Mesothelial cell of epicardium (in vitro differentiated cells): ENCODE data around the gene MAP3K19. TPM values are rescaled to one million over a fixed set of nuclear protein-coding genes. Genes with fewer than 3 reads are reported as not detected.
"Not testable (repeated sequence)": the region's sequence is repeated elsewhere in the genome, so short reads cannot be mapped to it uniquely, and the experiment has no call there.

Experiments used
- DNase-seq, 2 experiments: peaks; one replicate each; pipeline ENCODE4 v3.0.0; 2021; ENCODE audit warnings: low spot score in 2 of 2; ENCODE audit not compliant: unreplicated experiment in 2 of 2
- H3K27ac Mint-ChIP-seq: 2 replicates; pipeline ENCODE4 v1.8.0; 2021; ENCODE audit warnings: mixed read lengths
- H3K27me3 Mint-ChIP-seq: 2 replicates; pipeline ENCODE4 v1.8.0; 2021; ENCODE audit warnings: low read depth, mixed read lengths
- H3K36me3 Mint-ChIP-seq: 2 replicates; pipeline ENCODE4 v1.8.0; 2021; ENCODE audit warnings: mixed read lengths
- H3K4me1 Mint-ChIP-seq: 2 replicates; pipeline ENCODE4 v1.8.0; 2021; ENCODE audit warnings: mixed read lengths
- H3K4me3 Mint-ChIP-seq: 2 replicates; pipeline ENCODE4 v1.8.0; 2021; ENCODE audit warnings: mild to moderate bottlenecking, moderate library complexity, mixed read lengths
- H3K9me3 Mint-ChIP-seq: 2 replicates; pipeline ENCODE4 v1.8.0; 2021; ENCODE audit warnings: mixed read lengths
- CTCF ChIP-seq: fragments of 200-600 bp; sonication (generic); IDR thresholded peaks from one replicate; pipeline ENCODE4 v1.5.0; 2021; ENCODE audit warnings: antibody characterized with exemption; ENCODE audit not compliant: unreplicated experiment
- total RNA-seq: library from RNA; stranded (reverse); gene quantifications from 3 replicates; pipeline ENCODE4 v1.2.1, GENCODE V29; 2021

MAP3K19 gene
- total RNA-seq, 1 donor from 2014 or later: not detected

- peaks cover 23% of the 10 kb centered on the region for H3K36me3 Mint-ChIP-seq
- no peak for TF ChIP-seq CTCF
- no peak for DNase-seq
- no peak overlapping the region for H3K4me3 Mint-ChIP-seq
- peaks cover 5% of the 10 kb centered on the region for H3K4me1 Mint-ChIP-seq
- peak overlapping the region; percentile 32 for H3K27ac Mint-ChIP-seq
- peaks cover 4% of the 10 kb centered on the region for H3K9me3 Mint-ChIP-seq
- H3K27me3 Mint-ChIP-seq: no peaks in the 10 kb centered on the region
Observed at GRCh38 chr2:135093193-135093592, 45.9 kb upstream of the MAP3K19 start.

DNA sequence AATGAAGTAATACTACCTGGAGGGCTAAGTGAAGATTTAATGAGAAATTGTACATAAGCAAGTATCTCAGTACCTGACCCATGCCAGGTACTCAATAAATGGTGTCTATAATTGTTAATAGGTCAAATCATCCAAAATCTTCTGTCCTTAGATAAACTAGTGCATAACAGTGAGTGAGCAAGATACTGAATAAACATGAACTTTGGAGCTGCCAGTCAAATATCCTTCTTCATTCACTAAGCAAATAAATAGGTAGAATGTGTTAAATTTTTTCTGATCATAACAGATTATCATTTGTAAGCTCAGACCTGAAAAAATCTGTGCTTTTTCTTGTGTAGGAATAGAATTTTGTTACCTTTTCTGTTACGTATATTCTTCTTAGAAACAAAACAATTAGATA, 44.4 kb upstream of the MAP3K19 start:
- no peaks in the 10 kb centered on the region for H3K27me3 Mint-ChIP-seq
- no peak for TF ChIP-seq CTCF
- DNase-seq: no peak
- peaks cover 7% of the 10 kb centered on the region for H3K9me3 Mint-ChIP-seq
- H3K27ac Mint-ChIP-seq: no peak overlapping the region
- H3K4me1 Mint-ChIP-seq: peaks cover 5% of the 10 kb centered on the region
- H3K36me3 Mint-ChIP-seq: peaks cover 23% of the 10 kb centered on the region
- H3K4me3 Mint-ChIP-seq: no peak overlapping the region

DNA sequence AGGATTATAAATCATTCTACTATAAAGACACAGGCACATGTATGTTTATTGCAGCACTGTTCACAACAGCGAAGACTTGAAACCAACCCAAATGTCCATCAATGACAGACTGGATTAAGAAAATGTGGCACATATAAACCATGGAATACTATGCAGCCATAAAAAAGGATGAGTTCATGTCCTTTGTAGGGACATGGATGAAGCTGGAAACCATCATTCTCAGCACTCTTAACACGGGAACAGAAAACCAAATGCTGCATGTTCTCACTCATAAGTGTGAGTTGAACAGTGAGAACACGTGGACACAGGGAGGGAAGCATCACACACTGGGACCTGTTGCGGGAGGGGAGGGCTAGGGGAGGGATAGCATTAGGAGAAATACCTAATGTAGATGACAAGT, 42.4 kb upstream of the MAP3K19 start:
- DNase-seq, H3K27ac Mint-ChIP-seq, H3K4me1 Mint-ChIP-seq, H3K9me3 Mint-ChIP-seq, H3K27me3 Mint-ChIP-seq, H3K4me3 Mint-ChIP-seq: not testable (repeated sequence)
- H3K36me3 Mint-ChIP-seq: peaks cover 17% of the 10 kb centered on the region

DNA sequence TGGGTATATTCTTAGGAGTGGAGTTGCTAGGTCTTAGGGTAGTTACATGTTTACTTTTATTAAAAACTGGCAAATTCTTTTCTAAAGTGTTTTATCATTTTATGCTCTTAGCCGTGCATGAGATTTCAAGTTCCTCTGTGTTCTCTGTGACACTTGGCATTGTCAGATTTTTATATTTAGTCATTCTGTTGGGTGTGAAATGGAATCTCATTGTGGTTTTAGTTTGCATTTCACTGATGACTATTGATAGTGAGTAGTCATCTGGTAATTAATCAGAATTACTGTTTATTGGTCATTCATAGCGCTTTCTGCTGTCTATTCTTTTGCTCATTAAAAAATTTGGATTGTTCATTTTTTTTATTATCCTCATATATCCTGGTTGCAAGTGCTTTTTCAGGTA, 39.0 kb upstream of the MAP3K19 start:
- peaks cover 11% of the 10 kb centered on the region for H3K9me3 Mint-ChIP-seq
- DNase-seq: no peak
- no peak overlapping the region for H3K27ac Mint-ChIP-seq
- TF ChIP-seq CTCF: no peak
- H3K27me3 Mint-ChIP-seq: no peaks in the 10 kb centered on the region
- peaks cover 31% of the 10 kb centered on the region for H3K36me3 Mint-ChIP-seq
- no peak overlapping the region for H3K4me3 Mint-ChIP-seq
- H3K4me1 Mint-ChIP-seq: no peaks in the 10 kb centered on the region

DNA sequence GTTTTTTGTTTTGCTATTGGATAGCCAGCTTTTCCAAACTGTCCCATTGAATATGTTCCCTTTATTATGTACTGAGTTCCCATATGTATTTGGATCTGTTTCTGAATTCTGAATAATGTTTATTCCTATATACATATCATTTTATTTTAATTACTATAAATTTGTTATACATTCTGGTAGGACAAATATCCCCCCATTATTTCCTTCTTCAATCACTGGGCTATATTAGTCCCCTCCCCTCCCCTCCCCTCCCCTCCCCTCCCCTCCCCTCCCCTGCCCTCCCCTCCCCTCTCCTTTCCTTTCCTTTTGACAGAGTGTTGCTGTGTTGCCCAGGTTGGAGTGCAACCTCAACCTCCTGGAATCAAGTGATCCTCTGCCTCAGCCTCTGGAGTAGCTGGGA, 31.2 kb upstream of the MAP3K19 start:
- Mint-ChIP-seq H3K4me3 (no peak overlapping the region), H3K27me3 (no peaks in the 10 kb centered on the region), H3K9me3 (peaks cover 28% of the 10 kb centered on the region), H3K36me3 (peaks cover 51% of the 10 kb centered on the region), H3K4me1 (no peaks in the 10 kb centered on the region), H3K27ac (no peak overlapping the region)
- no peak for DNase-seq
- no peak for TF ChIP-seq CTCF

DNA sequence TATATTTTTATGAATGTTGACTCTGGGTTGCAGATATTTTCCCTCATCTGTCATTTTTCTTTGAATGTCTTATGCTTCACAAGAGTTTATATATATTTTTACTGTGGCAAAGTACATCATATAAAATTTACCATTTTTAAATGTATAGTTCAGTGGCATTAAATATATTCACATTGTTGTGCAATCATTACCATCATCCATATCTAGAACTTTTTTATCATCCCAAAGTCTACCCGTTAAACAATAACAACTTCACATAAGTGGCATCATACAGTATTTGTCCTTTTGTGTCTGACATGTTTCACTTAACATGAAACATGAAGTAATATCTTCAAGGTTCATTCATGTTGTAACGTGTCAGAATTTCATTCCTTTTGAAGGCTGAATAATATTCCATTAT, 29.3 kb upstream of the MAP3K19 start:
- DNase-seq: no peak
- Mint-ChIP-seq H3K36me3 (peaks cover 55% of the 10 kb centered on the region), H3K9me3 (peaks cover 42% of the 10 kb centered on the region), H3K4me1 (no peaks in the 10 kb centered on the region), H3K27ac (no peak overlapping the region), H3K27me3 (no peaks in the 10 kb centered on the region), H3K4me3 (no peak overlapping the region)
- TF ChIP-seq CTCF: no peak
